HL-60 (cell line): ENCODE data around the gene RFC2.

ENCODE experiments used
- DNase-seq, 2 experiments: peaks; one replicate each; pipeline ENCODE4 v3.0.0-alpha.2; 2010 to 2020; ENCODE audit warnings: low read depth in 1 of 2, low spot score in 1 of 2
- H3K27ac ChIP-seq: fragments of 250-450 bp; sonication (Bioruptor Pico); replicated peaks from 2 replicates; pipeline ENCODE4 v1.5.1; 2020; ENCODE audit warnings: mild to moderate bottlenecking, moderate library complexity
- H3K27me3 ChIP-seq: fragments of 250-450 bp; sonication (Bioruptor Pico); 2 replicates; pipeline ENCODE4 v1.5.1; 2021; ENCODE audit warnings: mild to moderate bottlenecking, moderate library complexity; ENCODE audit not compliant: insufficient read depth, poor library complexity, severe bottlenecking
- H3K4me3 ChIP-seq: replicated peaks from 2 replicates; pipeline ENCODE4 v1.5.1; 2011; ENCODE audit warnings: mild to moderate bottlenecking, control low read depth, low read length; ENCODE audit not compliant: insufficient read depth
- GABPA ChIP-seq: IDR thresholded peaks from 2 replicates; pipeline ENCODE4 v1.6.1; 2012; ENCODE audit warnings: low read depth
- POLR2AphosphoS5 ChIP-seq: IDR thresholded peaks from 2 replicates; pipeline ENCODE4 v1.6.1; 2012; ENCODE audit warnings: low read depth
- SPI1 ChIP-seq: IDR thresholded peaks from 2 replicates; pipeline ENCODE4 v1.6.1; 2012; ENCODE audit warnings: low read depth, mild to moderate bottlenecking, borderline replicate concordance
- TF ChIP-seq, protein P1 (sequence below): IDR thresholded peaks from one replicate; pipeline ENCODE4 v1.5.1; 2011; ENCODE audit warnings: low read length, control low read depth, inconsistent platforms; ENCODE audit not compliant: insufficient read depth
- TF ChIP-seq, protein P2 (sequence below): IDR thresholded peaks from 2 replicates; pipeline ENCODE4 v1.6.1; 2012; ENCODE audit warnings: low read depth; ENCODE audit not compliant: insufficient replicate concordance

Gene RFC2

DNA sequence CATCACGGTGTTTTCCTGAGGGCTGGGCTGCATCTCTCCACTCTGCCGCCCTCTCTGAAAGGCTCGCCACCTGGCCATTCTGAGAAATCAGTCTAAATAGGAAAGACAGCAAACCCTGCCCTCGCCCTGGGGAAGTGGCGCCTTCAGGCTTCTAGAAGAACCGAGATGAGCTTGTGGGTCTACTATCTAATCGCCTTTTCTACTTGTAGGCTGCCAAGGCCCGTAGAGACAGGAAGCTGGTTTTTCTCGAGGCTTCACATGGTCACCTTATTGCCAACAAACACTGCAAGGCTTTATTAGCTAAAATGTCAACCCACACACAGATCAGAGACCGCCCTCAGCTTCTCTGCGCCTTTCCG lies 23.0 kb downstream of the RFC2 start:
- TF ChIP-seq POLR2AphosphoS5 (no peak), GABPA (no peak), SPI1 (no peak)
- TF ChIP-seq, protein P1, sequence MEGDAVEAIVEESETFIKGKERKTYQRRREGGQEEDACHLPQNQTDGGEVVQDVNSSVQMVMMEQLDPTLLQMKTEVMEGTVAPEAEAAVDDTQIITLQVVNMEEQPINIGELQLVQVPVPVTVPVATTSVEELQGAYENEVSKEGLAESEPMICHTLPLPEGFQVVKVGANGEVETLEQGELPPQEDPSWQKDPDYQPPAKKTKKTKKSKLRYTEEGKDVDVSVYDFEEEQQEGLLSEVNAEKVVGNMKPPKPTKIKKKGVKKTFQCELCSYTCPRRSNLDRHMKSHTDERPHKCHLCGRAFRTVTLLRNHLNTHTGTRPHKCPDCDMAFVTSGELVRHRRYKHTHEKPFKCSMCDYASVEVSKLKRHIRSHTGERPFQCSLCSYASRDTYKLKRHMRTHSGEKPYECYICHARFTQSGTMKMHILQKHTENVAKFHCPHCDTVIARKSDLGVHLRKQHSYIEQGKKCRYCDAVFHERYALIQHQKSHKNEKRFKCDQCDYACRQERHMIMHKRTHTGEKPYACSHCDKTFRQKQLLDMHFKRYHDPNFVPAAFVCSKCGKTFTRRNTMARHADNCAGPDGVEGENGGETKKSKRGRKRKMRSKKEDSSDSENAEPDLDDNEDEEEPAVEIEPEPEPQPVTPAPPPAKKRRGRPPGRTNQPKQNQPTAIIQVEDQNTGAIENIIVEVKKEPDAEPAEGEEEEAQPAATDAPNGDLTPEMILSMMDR, result no peak
- TF ChIP-seq, protein P2, sequence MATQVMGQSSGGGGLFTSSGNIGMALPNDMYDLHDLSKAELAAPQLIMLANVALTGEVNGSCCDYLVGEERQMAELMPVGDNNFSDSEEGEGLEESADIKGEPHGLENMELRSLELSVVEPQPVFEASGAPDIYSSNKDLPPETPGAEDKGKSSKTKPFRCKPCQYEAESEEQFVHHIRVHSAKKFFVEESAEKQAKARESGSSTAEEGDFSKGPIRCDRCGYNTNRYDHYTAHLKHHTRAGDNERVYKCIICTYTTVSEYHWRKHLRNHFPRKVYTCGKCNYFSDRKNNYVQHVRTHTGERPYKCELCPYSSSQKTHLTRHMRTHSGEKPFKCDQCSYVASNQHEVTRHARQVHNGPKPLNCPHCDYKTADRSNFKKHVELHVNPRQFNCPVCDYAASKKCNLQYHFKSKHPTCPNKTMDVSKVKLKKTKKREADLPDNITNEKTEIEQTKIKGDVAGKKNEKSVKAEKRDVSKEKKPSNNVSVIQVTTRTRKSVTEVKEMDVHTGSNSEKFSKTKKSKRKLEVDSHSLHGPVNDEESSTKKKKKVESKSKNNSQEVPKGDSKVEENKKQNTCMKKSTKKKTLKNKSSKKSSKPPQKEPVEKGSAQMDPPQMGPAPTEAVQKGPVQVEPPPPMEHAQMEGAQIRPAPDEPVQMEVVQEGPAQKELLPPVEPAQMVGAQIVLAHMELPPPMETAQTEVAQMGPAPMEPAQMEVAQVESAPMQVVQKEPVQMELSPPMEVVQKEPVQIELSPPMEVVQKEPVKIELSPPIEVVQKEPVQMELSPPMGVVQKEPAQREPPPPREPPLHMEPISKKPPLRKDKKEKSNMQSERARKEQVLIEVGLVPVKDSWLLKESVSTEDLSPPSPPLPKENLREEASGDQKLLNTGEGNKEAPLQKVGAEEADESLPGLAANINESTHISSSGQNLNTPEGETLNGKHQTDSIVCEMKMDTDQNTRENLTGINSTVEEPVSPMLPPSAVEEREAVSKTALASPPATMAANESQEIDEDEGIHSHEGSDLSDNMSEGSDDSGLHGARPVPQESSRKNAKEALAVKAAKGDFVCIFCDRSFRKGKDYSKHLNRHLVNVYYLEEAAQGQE, result no peak
- H3K27me3 ChIP-seq, result no peaks in the 10 kb centered on the region
- DNase-seq, result no peak
- H3K27ac ChIP-seq, result peak overlapping the region; percentile 39; the same call in 1 of the 2 replicates
- no peak overlapping the region for H3K4me3 ChIP-seq

DNA sequence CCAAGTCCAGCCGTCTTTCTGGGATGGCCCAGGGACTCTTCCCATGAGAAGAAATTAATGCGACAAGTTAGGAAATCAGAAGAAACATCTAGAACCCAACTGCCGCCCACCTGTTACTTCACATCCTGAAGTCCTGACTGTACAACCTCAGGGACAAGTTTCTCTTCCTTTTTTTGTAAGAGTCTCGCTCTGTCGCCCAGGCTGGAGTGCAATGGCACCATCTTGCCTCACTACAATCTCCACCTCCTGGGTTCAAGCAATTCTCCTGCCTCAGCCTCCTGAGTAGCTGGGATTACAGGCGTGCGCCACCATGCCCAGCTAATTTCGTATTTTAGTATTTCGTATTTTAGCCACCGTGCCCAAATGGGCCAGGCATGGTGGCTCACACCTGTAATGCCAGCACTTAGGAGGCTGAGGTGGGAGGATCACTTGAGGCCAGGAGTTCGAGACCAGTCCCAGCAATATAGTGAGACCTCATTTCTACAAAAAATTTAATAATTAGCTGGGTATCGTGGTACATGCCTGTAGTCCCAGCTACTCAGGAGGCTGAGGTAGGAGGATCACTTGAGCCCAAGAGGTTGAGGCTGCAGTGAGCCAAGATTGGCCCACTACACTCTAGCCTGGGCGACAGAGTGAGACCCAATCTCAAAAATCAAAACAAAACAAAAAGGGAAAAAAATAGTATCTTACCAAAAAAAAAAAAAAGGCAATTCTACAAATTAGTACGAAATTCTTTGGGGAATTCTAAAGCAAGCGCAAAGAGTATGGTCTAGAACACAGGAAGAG lies 23.6 kb downstream of the RFC2 start:
- DNase-seq, result peak; percentile 81 to 86
- no peak for TF ChIP-seq GABPA
- peak; percentile 27; the same call in 1 of the 2 replicates for TF ChIP-seq POLR2AphosphoS5
- peak; percentile 83 for TF ChIP-seq SPI1
- Histone ChIP-seq H3K27ac (peak overlapping the region; percentile 77), H3K27me3 (no peaks in the 10 kb centered on the region), H3K4me3 (no peak overlapping the region)

DNA sequence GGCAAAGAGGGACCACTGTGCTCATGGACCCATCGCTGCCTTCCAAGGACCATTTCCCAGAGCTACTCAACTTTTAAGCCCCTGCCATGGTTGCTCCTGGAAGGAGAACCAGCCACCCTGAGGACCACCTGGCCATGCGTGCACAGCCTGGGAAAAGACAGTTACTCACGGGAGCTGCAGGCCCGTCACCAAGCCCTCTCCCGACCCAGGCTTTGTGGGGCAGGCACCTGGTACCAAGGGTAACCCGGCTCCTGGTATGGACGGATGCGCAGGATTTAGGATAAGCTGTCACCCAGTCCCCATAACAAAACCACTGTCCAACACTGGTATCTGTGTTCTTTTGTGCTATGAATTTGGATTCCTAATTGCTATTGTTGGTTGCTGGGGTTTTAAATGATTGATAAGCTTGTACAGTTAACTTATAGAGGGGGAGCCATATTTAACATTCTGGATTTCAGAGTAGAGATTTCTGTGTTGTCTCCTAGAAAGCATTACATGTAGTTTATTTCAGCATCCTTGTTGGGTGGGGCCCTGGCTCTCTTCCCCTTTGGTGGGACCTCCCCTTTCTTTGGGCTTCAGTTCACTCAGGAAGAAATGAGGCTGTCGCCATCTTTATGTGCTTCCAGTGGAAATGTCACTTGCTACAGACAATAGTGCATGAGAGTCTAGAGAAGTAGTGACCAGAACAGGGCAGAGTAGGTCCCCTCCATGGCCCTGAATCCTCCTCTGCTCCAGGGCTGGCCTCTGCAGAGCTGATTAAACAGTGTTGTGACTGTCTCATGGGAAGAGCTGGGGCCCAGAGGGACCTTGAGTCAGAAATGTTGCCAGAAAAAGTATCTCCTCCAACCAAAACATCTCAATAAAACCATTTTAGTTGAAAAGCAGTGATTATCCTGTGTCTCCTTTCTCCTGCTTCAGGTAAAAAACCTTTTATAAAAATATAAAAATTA lies 25.0 kb downstream of the RFC2 start:
- peak in 1 of 2 experiments; percentile 71 for DNase-seq
- peak overlapping the region; percentile 77 for H3K27ac ChIP-seq
- H3K4me3 ChIP-seq, result no peak overlapping the region
- no peaks in the 10 kb centered on the region for H3K27me3 ChIP-seq
- TF ChIP-seq POLR2AphosphoS5 (peak; percentile 67), SPI1 (0 out of 2 replicates have a peak, but pooled peaks have one; percentile 12), GABPA (no peak)
- TF ChIP-seq, protein P2, result no peak
- TF ChIP-seq, protein P1, result no peak

DNA sequence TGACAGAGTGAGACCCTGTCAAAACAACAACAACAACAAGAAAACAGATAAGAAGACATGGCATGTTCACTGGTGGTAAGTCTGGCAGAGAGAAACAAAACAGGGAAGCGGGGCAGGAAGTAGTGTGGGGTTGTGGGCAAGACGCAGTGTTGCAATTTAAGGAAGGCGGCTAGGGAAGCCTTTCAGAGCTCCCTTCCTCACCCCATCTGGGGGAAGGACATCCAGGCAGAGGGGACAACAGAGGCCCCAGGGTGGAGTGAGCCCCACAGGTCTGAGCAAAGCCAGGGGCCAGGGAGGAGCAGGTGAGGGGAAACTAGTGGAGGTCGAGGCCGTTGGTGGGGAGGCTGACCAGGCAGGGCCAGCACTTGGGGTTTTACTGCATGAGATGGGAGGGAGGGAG lies 27.6 kb downstream of the RFC2 start:
- H3K27me3 ChIP-seq, result no peaks in the 10 kb centered on the region
- H3K4me3 ChIP-seq, result no peak overlapping the region
- H3K27ac ChIP-seq, result peak overlapping the region; percentile 76
- TF ChIP-seq SPI1 (peak; percentile 92; the same call in 1 of the 2 replicates), GABPA (peak; percentile 64), POLR2AphosphoS5 (peak; percentile 95)
- TF ChIP-seq, protein P2, result no peak
- TF ChIP-seq, protein P1, result no peak
- peak; percentile 88 to 94 for DNase-seq
